CD14-positive monocyte (primary cell): ENCODE results near the gene GCA. TPM values are rescaled to one million over a fixed set of nuclear protein-coding genes. Genes with fewer than 3 reads are reported as not detected.

Experiments used
- DNase-seq, 3 donors: peaks; one replicate each; pipeline ENCODE4 v3.0.0-alpha.2; 2011 to 2022
- H2AFZ ChIP-seq: 2 replicates; pipeline ENCODE4 v1.6.0; 2012; ENCODE audit warnings: mild to moderate bottlenecking, low read depth, low read length, inconsistent platforms; ENCODE audit not compliant: insufficient read depth, poor library complexity, severe bottlenecking
- H3K27ac ChIP-seq, 2 donors: 1 replicate in 1 of 2; 2 replicates in 1 of 2; pipeline ENCODE4 v1.5.1; 2012 to 2013; ENCODE audit warnings: low read length in 2 of 2, control low read depth in 1 of 2, inconsistent platforms in 1 of 2, low read depth in 1 of 2, mild to moderate bottlenecking in 1 of 2
- H3K27me3 ChIP-seq, 2 donors: one replicate each; pipeline versions ENCODE4 v1.6.0 to v1.6.1; 2011 to 2013; ENCODE audit warnings: low read length in 2 of 2; ENCODE audit not compliant: control insufficient read depth in 2 of 2, insufficient read depth in 2 of 2
- H3K36me3 ChIP-seq, 2 donors: replicated peaks in 1 of 2; 1 replicate in 1 of 2; 2 replicates in 1 of 2; pipeline versions ENCODE4 v1.5.1 to v1.6.1; 2012 to 2013; ENCODE audit warnings: low read length in 2 of 2, control low read depth in 1 of 2, inconsistent platforms in 1 of 2, mild to moderate bottlenecking in 1 of 2; ENCODE audit not compliant: insufficient read depth in 2 of 2, control insufficient read depth in 1 of 2
- H3K4me1 ChIP-seq, 2 donors: 1 replicate in 1 of 2; 2 replicates in 1 of 2; pipeline versions ENCODE4 v1.5.1 to v1.6.1; 2012 to 2013; ENCODE audit warnings: low read length in 2 of 2, control low read depth in 1 of 2, inconsistent platforms in 1 of 2, mild to moderate bottlenecking in 1 of 2, moderate library complexity in 1 of 2; ENCODE audit not compliant: insufficient read depth in 2 of 2, control insufficient read depth in 1 of 2
- H3K4me2 ChIP-seq: replicated peaks from 2 replicates; pipeline ENCODE3; 2012; ENCODE audit warnings: low read length, moderate library complexity, mild to moderate bottlenecking; ENCODE audit not compliant: poor library complexity, severe bottlenecking; ENCODE audit errors: extremely low read depth
- H3K4me3 ChIP-seq, 3 experiments: fragments of 200-600 bp in 1 of 3; sonication (generic) in 1 of 3; replicated peaks in 1 of 3; 1 replicate in 2 of 3; 2 replicates in 1 of 3; pipeline ENCODE4 v1.5.1; 2011 to 2013; ENCODE audit warnings: low read length in 3 of 3, mild to moderate bottlenecking in 3 of 3, control low read depth in 2 of 3, low read depth in 2 of 3, inconsistent platforms in 1 of 3, moderate library complexity in 1 of 3
- H3K79me2 ChIP-seq: 2 replicates; pipeline ENCODE4 v1.6.0; 2012; ENCODE audit warnings: mild to moderate bottlenecking, control low read depth, inconsistent platforms, low read length, moderate library complexity; ENCODE audit not compliant: insufficient read depth
- H3K9ac ChIP-seq: 2 replicates; pipeline ENCODE4 v1.6.0; 2017; ENCODE audit warnings: low read length, mild to moderate bottlenecking; ENCODE audit not compliant: insufficient read depth, poor library complexity, severe bottlenecking
- H3K9me3 ChIP-seq, 2 donors: replicated peaks in 1 of 2; 1 replicate in 1 of 2; 2 replicates in 1 of 2; pipeline versions ENCODE4 v1.5.1 to v1.6.1; 2012 to 2013; ENCODE audit warnings: low read length in 2 of 2, control low read depth in 1 of 2; ENCODE audit not compliant: control insufficient read depth in 1 of 2, insufficient read depth in 1 of 2
- H4K20me1 ChIP-seq: 2 replicates; pipeline ENCODE4 v1.6.0; 2012; ENCODE audit warnings: mild to moderate bottlenecking, low read length, control low read depth, moderate library complexity; ENCODE audit not compliant: insufficient read depth
- H3K27ac Mint-ChIP-seq, 7 donors: one replicate each; pipeline ENCODE4 v1.8.0; 2020; ENCODE audit warnings: mild to moderate bottlenecking in 7 of 7, mixed read lengths in 7 of 7, moderate library complexity in 6 of 7, inconsistent platforms in 2 of 7
- H3K27me3 Mint-ChIP-seq, 3 donors: one replicate each; pipeline ENCODE4 v1.8.0; 2021 to 2022; ENCODE audit warnings: low read depth in 3 of 3, mild to moderate bottlenecking in 3 of 3, mixed read lengths in 3 of 3, moderate library complexity in 3 of 3, inconsistent platforms in 1 of 3
- H3K36me3 Mint-ChIP-seq, 2 donors: one replicate each; pipeline ENCODE4 v1.8.0; 2020; ENCODE audit warnings: mixed read lengths in 2 of 2, inconsistent platforms in 1 of 2, mild to moderate bottlenecking in 1 of 2
- H3K4me1 Mint-ChIP-seq: one replicate; pipeline ENCODE4 v1.8.0; 2020; ENCODE audit warnings: mild to moderate bottlenecking, mixed read lengths
- H3K4me3 Mint-ChIP-seq, 2 donors: one replicate each; pipeline ENCODE4 v1.8.0; 2020; ENCODE audit warnings: mild to moderate bottlenecking in 2 of 2, mixed read lengths in 2 of 2, moderate library complexity in 1 of 2
- H3K9me3 Mint-ChIP-seq, 7 donors: one replicate each; pipeline ENCODE4 v1.8.0; 2020 to 2022; ENCODE audit warnings: mixed read lengths in 7 of 7, mild to moderate bottlenecking in 6 of 7, moderate library complexity in 6 of 7, inconsistent platforms in 2 of 7
- CTCF ChIP-seq: fragments of 200-600 bp; IDR thresholded peaks from one replicate; pipeline ENCODE4 v1.8.0; 2022; ENCODE audit warnings: antibody characterized with exemption, mild to moderate bottlenecking
- WGBS: methylation state at CpG from one replicate; pipeline ENCODE4 v1.1.5; 2013; ENCODE audit warnings: missing lambda C conversion rate; ENCODE audit not compliant: insufficient coverage; 5-methylcytosine and 5-hydroxymethylcytosine counted together
- intact Hi-C, 2 donors: fragments of 100-400 bp; cut with micrococcal nuclease; formaldehyde crosslinking; loops; one replicate each; pipeline versions ENCODE4 v1.15.0 to v1.15.1; 2023
- polyA plus RNA-seq, 3 donors: library from polyadenylated mRNA; depleted of rRNA in 1 of 3; unstranded in 2 of 3; stranded (reverse) in 1 of 3; fragments of 300-500 nt in 2 of 3; fragments of >200 nt in 1 of 3; fragmentation: Illumina TruSeq in 2 of 3; gene quantifications; 1 replicate in 2 of 3; 2 replicates in 1 of 3; pipeline ENCODE4 v1.2.3, GENCODE V29; 2012 to 2021

GCA gene
- polyA plus RNA-seq, 3 donors = 129 to 441 (median 400) TPM

- Histone ChIP-seq H3K27ac (no peak overlapping the region), H3K9ac (no peak overlapping the region)
- H3K27ac Mint-ChIP-seq = peak overlapping the region in 1 of 7 donors; percentile 26
Measured at GRCh38 chr2:162327806-162328205, 16.1 kb upstream of the GCA start.

GRCh38 chr2:162328424-162329157 lies 15.3 kb upstream of the GCA start:
- peak overlapping the region; percentile 29 for H2AFZ ChIP-seq
- no peak for TF ChIP-seq CTCF
- Mint-ChIP-seq H3K36me3 (no peaks in the 10 kb centered on the region), H3K9me3 (peaks cover 0 to 2% (median 0%) of the 10 kb centered on the region in 7 donors), H3K4me3 (peak overlapping the region; percentile 31 to 37), H3K4me1 (peaks cover 20% of the 10 kb centered on the region), H3K27ac (peak overlapping the region in 2 of 7 donors; percentile 0 to 60), H3K27me3 (peaks cover 0 to 2% (median 1%) of the 10 kb centered on the region in 3 donors)
- intact Hi-C loops = no loop called here
- WGBS = 85% methylated on average over 6 of the region's 12 CpGs
- no peak overlapping the region for H3K4me3 ChIP-seq
- no peak for DNase-seq
- peaks cover 0 to 5% of the 10 kb centered on the region in 2 donors for H3K4me1 ChIP-seq
- no peak overlapping the region for H3K27ac ChIP-seq
- H3K36me3 ChIP-seq = no peaks in the 10 kb centered on the region
- no peaks in the 10 kb centered on the region for H3K27me3 ChIP-seq
- H3K9ac ChIP-seq = no peak overlapping the region
- H4K20me1 ChIP-seq = no peaks in the 10 kb centered on the region
- H3K79me2 ChIP-seq = no peaks in the 10 kb centered on the region
- H3K4me2 ChIP-seq = no peak overlapping the region
- H3K9me3 ChIP-seq = no peaks in the 10 kb centered on the region

More at GRCh38 chr2:162327806-162328205, 16.1 kb upstream of the GCA start:
- Histone ChIP-seq H3K27me3 (no peaks in the 10 kb centered on the region), H3K4me2 (no peak overlapping the region), H3K36me3 (no peaks in the 10 kb centered on the region), H4K20me1 (no peaks in the 10 kb centered on the region), H3K79me2 (no peaks in the 10 kb centered on the region), H3K4me3 (no peak overlapping the region), H3K9me3 (no peaks in the 10 kb centered on the region), H2AFZ (no peak overlapping the region), H3K4me1 (peaks cover 0 to 5% of the 10 kb centered on the region in 2 donors)
- peaks cover 19% of the 10 kb centered on the region for H3K4me1 Mint-ChIP-seq
- H3K27me3 Mint-ChIP-seq = peaks cover 0 to 2% (median 1%) of the 10 kb centered on the region in 3 donors
- no peaks in the 10 kb centered on the region for H3K36me3 Mint-ChIP-seq
- H3K9me3 Mint-ChIP-seq = peaks cover 0 to 2% (median 0%) of the 10 kb centered on the region in 7 donors
- intact Hi-C loops = no loop called here
- no peak for TF ChIP-seq CTCF
- no peak overlapping the region for H3K4me3 Mint-ChIP-seq
- WGBS = 94% methylated on average over 12 of the region's 15 CpGs
- DNase-seq = no peak
